ENCODE results near the gene ZBTB16.

Gene ZBTB16

DNA sequence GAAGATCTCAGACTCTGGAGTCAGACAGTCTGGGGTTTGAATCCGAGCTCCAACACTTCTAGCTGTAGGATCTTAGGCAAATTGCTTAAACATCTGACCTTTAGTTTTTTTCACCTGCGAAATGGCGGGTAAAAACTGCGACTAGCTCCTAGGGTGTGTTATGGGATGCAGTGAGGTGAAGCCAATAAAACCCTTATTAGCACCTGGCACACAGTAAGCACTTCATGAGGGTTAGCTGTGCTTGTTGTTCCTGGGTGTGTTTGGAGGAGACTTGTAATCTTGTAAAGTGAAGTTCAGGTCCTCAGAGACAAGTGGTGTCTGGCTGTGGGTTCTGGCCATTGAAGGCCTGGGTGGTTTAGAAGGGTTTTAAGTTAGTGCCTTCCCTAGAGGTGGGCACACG lies 68.9 kb downstream of the ZBTB16 start:
- no peak for DNase-seq (ENCODE audit: low read depth in 2 of 3, low spot score in 2 of 3)

DNA sequence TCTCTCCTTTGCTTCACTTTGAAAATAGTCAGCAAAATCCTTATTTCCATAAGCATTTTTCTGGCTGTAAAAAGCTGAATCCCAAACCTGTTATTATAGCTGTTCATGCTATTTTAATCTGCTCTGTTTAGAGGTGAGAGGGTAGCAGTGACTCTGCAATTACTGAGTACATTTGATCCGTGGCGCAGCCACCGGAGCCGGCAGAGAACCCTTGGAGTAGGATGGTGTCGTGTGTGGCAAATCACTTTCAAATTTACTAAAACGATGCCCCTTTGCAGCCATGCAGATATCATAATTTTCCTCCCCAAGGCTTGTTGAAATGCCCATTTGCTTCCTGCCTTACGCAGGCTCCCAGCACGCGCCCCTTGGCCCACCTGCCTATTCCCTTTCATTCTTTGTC lies 69.6 kb downstream of the ZBTB16 start:
- DNase-seq (ENCODE audit: low read depth in 2 of 3, low spot score in 2 of 3): no peak

DNA sequence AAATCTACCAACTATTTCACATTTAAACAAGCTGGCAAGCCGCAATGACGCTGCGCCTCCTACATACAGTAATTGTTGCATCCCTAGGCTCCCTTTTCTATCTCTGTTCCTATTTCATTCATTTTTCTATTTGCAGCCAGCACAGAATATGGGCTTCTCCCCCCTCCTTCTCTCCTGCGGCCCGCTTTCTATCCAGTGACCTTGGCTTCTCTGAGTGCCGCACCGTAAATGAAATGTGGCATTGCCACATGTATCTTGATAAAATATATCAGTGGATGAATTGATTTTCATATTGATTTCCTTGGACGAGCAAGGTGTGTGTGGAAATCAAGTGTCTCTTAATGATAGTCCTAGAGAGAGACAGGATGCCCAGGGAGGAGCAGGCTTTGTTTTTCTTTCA lies 70.2 kb downstream of the ZBTB16 start:
- no peak for DNase-seq (ENCODE audit: low read depth in 2 of 3, low spot score in 2 of 3)

GRCh38 chr11:114130115-114130576 lies 70.6 kb downstream of the ZBTB16 start:
- DNase-seq (ENCODE audit: low read depth in 2 of 3, low spot score in 2 of 3): no peak

DNA sequence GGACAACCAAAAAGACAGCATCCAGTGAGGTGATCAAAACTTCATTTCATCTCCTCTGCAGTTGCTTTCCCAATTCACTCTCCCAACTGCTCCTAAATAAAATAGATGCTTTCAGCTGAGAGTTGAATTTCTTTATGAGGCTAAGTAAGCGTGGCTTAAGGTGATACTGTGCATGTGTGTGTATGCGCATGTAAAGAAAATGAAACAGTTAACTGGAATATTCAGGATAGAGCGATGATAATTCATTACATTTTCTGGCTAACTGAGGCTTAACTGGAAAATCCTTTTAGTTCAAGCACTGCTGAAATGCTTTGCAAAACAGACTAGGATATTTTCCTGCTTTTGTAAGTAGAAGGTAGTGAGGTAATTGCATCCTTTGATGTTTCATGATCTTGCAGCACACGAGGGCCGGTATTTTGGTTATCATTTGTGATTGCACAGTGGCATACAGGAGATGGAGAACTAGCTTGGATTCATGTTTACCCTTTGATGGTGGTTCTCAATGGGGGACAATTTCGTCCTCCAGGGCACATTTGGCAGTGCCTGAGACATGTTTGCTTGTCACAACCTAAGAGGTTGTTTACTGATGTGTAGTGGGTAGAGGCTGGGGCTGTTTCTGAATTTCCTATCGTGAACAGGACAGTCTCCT lies 71.2 kb downstream of the ZBTB16 start:
- DNase-seq (ENCODE audit: low read depth in 2 of 3, low spot score in 2 of 3): no peak

DNA sequence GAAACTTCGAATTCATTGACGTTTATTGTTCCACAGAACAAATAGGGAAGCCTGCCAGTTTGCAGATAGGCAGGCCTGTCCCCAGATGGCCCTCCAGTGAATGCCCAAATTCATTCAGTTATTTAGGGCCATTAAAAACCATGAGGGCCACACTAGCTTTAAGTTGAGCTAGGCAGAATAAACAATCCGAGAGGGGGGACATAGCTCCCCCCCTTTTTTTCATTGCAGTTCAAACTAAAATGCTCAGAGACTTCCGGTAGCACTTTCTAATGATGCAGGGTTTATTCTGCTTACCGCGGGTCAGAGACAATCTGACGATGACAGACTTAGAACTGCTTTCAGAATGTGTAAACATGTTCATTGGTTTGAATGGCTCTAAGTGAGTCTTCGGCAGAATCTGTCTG lies 72.0 kb downstream of the ZBTB16 start:
- DNase-seq (ENCODE audit: low read depth in 2 of 3, low spot score in 2 of 3): no peak

- no peak for DNase-seq (ENCODE audit: low read depth in 2 of 3, low spot score in 2 of 3)
These were observed 72.9 kb downstream of the ZBTB16 start for GRCh38 chr11:114132417-114132816.

DNA sequence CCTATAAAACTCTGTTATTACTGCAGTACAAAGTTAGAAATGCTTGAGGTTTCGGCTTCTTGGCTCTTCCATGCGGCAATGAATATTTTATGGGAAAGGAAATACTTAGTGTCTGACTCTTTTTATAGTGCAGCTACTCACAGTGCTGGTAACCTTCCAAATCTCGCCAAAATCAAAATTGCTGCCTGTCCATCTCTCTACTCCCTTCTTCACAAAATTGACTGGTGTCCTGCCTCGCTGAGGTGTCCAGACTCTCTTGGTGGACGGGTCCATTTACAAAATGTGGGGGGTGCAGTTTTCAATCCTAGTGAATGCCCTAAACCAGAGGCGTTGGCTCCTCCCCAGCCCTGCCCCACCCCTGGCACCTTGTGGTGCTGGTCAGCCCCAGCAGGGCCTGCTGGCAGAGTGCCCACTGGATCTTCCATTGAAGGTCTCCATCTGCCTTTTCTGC lies 73.5 kb downstream of the ZBTB16 start:
- DNase-seq (ENCODE audit: low read depth in 2 of 3, low spot score in 2 of 3): no peak

GRCh38 chr11:114133548-114134329 lies 74.2 kb downstream of the ZBTB16 start:
- DNase-seq (ENCODE audit: low read depth in 2 of 3, low spot score in 2 of 3): no peak

DNA sequence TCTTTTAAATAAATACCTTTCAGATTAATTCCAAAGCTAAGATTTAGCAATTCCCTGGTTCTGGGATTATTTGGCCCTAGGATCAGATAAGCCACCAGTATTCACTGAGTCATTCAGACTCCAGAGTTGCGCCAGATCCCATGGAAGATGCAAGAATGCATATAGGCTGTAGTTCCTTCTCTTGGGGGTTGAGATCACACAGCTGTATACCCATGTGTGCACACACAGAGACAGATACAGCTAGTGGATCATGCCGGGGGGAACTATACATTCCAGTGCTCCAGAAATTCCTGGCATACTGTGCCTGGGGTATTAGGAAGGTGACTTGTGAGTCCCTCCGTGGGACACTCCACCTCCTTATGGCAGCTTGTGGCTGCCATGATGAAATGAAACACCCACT lies 75.4 kb downstream of the ZBTB16 start:
- DNase-seq (ENCODE audit: low read depth in 2 of 3, low spot score in 2 of 3): no peak

DNA sequence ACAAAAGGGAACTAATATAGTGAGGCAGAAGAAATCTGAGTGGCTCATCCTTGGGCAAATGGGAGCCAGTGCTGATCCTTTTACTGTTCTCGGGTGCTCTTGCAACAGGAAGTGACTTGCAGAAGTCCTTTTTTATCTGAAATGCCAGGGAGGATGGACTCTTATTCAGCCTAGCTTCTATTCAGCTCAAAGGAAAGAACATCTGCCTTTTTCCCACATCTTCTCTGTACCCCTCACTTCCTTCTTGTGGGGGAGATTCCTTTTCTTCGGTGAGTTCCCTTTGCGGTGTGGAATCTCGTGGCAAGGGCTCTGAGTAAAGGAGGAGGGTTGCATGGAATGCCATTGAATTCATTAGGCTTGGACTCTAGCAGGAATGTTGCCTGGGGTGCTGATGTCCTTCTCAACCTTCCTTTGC lies 76.2 kb downstream of the ZBTB16 start:
- DNase-seq (ENCODE audit: low read depth in 2 of 3, low spot score in 2 of 3): no peak

GRCh38 chr11:114136686-114137640 lies 77.5 kb downstream of the ZBTB16 start:
- no peak for DNase-seq (ENCODE audit: low read depth in 2 of 3, low spot score in 2 of 3)

DNA sequence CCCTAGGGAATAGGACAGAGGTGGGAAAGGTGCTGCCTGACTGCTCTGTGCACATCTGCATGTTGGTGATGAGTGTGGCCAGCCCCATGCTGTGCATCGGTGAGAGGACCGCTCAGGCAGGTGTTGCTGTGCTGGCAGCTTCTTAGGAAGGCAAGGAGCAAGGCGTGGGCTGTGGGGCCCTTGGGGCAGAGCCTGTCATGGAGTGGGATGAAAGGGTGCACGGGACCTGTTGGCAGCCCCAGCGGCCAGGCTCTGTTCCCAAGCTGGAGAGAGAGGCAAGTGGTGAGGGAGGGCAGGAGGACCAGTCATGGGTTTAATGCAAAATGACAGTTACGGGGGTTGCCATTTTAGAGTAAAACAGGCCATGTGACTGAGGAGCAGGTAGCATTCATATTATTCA lies 78.3 kb downstream of the ZBTB16 start:
- no peak for DNase-seq (ENCODE audit: low read depth in 2 of 3, low spot score in 2 of 3)

DNA sequence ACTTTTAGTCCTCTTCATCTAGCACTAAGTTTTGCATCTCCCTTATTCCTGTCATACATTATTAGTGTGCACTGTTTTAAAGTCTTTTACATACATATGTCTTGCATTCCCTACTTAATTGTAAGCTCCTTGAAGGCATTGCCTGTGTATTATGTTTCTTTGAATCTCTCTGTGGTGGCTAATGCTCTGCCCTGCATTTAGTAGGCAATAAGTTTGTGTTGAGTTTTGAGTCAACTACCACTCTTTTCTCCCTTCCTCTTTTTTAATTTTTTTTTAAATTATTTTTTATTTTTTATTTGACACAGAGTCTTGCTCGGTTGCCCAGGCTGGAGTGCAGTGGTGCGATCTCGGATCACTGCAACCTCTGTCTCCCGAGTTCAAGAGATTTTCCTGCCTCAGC lies 78.9 kb downstream of the ZBTB16 start:
- no peak for DNase-seq (ENCODE audit: low read depth in 2 of 3, low spot score in 2 of 3)

- DNase-seq (ENCODE audit: low read depth in 2 of 3, low spot score in 2 of 3): no peak
These were observed 81.3 kb downstream of the ZBTB16 start for GRCh38 chr11:114140826-114141225.

DNA sequence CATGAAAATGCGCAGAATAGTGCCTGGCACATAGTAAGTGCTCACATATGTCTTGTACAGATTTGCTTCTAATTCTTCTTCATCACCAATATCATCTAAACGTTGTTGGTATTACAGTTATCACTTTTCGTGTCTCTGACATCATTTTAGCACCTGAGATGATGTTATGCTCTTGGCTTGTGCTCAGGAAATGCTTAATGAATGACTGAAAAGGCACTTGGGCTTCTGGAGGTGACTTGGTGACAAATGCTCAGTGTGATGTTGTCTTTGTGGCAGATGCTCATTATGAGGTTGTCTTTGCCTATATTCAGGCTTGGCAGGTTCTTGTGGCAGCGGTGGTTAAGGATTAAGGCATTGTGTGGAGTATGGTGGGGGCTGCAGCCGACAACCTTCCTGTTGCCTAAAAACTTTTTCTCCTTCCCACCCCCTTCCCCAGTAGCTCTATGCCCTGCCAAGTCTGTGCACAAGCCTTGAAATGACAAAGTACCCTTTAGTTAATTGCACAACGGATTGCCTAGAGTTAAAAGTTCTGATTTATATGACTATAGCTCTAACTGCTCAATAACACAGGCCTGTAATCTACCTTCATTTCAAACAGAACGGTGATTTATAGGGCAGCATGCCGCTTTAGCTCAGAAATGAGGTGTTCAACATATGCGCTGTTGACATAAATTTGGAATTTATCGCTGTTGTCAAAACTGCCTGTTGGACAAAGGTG lies 82.5 kb downstream of the ZBTB16 start:
- no peak for DNase-seq (ENCODE audit: low read depth in 2 of 3, low spot score in 2 of 3)

DNA sequence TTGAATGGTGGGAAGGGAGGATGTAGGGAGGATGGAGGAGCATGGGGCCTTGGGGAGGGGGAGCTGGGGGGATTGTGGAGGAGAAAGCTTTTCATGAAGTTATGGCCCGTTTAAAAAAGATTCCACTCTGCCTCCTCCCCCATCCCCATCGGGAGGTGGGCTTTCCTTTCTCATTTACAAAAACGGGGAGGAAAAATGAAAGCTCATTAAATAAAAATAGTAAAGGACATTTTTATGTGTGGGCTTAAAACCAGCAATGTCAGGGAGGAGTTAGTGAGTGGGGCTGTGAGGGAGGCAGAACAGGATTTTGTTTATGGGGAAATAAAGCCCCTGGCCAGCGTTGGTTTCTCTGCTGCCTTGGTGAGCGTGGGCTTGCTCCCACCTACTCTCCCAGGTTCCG lies 83.2 kb downstream of the ZBTB16 start:
- no peak for DNase-seq (ENCODE audit: low read depth in 2 of 3, low spot score in 2 of 3)

GRCh38 chr11:114145166-114145775 lies 85.8 kb downstream of the ZBTB16 start:
- DNase-seq (ENCODE audit: low read depth in 2 of 3, low spot score in 2 of 3): no peak

- DNase-seq (ENCODE audit: low read depth in 2 of 3, low spot score in 2 of 3): no peak
These were observed 88.0 kb downstream of the ZBTB16 start for GRCh38 chr11:114147375-114148012.

- no peak for DNase-seq (ENCODE audit: low read depth in 2 of 3, low spot score in 2 of 3)
These were observed 88.5 kb downstream of the ZBTB16 start for GRCh38 chr11:114148013-114148382.
